GM18517 (cell line): ENCODE measurements around the gene PPP1R12B.
"Not testable (repeated sequence)": the region's sequence is repeated elsewhere in the genome, so short reads cannot be mapped to it uniquely, and the experiment has no call there.

Source experiments
- ATAC-seq: cut with Tn5 transposase; IDR thresholded peaks from one replicate; pipeline ENCODE4 v1.9.1; 2021; ENCODE audit warnings: mild to moderate bottlenecking, moderate library complexity; ENCODE audit not compliant: unreplicated experiment

PPP1R12B gene

GRCh38 chr1:202526056-202526455 is 177.6 kb downstream of the PPP1R12B start:
- ATAC-seq = not testable (repeated sequence)

GRCh38 chr1:202528096-202528722 is 179.7 kb downstream of the PPP1R12B start:
- not testable (repeated sequence) for ATAC-seq

- not testable (repeated sequence) for ATAC-seq
Observed at GRCh38 chr1:202530686-202531085, 182.2 kb downstream of the PPP1R12B start.

GRCh38 chr1:202531472-202531811 is 182.9 kb downstream of the PPP1R12B start:
- no peak for ATAC-seq

- ATAC-seq = not testable (repeated sequence)
Observed at GRCh38 chr1:202531812-202532616, 183.5 kb downstream of the PPP1R12B start.

GRCh38 chr1:202539166-202539574 is 190.7 kb downstream of the PPP1R12B start:
- not testable (repeated sequence) for ATAC-seq

GRCh38 chr1:202539583-202539982 is 191.1 kb downstream of the PPP1R12B start:
- not testable (repeated sequence) for ATAC-seq

- ATAC-seq = no peak
Observed at GRCh38 chr1:202540014-202540413, 191.5 kb downstream of the PPP1R12B start.

- no peak for ATAC-seq
Observed at GRCh38 chr1:202540448-202540847, 191.9 kb downstream of the PPP1R12B start.

- not testable (repeated sequence) for ATAC-seq
Observed at GRCh38 chr1:202540858-202541257, 192.4 kb downstream of the PPP1R12B start.

- ATAC-seq = not testable (repeated sequence)
Observed at GRCh38 chr1:202542415-202542814, 193.9 kb downstream of the PPP1R12B start.

GRCh38 chr1:202543537-202543936 is 195.0 kb downstream of the PPP1R12B start:
- not testable (repeated sequence) for ATAC-seq

- not testable (repeated sequence) for ATAC-seq
Observed at GRCh38 chr1:202544766-202545449, 196.4 kb downstream of the PPP1R12B start.

GRCh38 chr1:202545647-202546303 is 197.3 kb downstream of the PPP1R12B start:
- ATAC-seq = not testable (repeated sequence)

GRCh38 chr1:202546377-202546776 is 197.9 kb downstream of the PPP1R12B start:
- peak; percentile 22 for ATAC-seq

GRCh38 chr1:202546796-202547195 is 198.3 kb downstream of the PPP1R12B start:
- ATAC-seq = peak; percentile 87

- no peak for ATAC-seq
Observed at GRCh38 chr1:202547215-202547614, 198.7 kb downstream of the PPP1R12B start.

- ATAC-seq = not testable (repeated sequence)
Observed at GRCh38 chr1:202550088-202550487, 201.6 kb downstream of the PPP1R12B start.

- no peak for ATAC-seq
Observed at GRCh38 chr1:202551683-202552082, 203.2 kb downstream of the PPP1R12B start.

- ATAC-seq = not testable (repeated sequence)
Observed at GRCh38 chr1:202552615-202553014, 204.1 kb downstream of the PPP1R12B start.

GRCh38 chr1:202553078-202553477 is 204.6 kb downstream of the PPP1R12B start:
- ATAC-seq = not testable (repeated sequence)
